Measurements from ENCODE around the gene SIGLEC1. TPM values are rescaled to one million over a fixed set of nuclear protein-coding genes. Genes with fewer than 3 reads are reported as not detected.

The SIGLEC1 gene
- total and polyA plus RNA-seq, 2 of the 8 experiments (the other 6 are each of a cell fraction or from before 2014, with no cell fraction given) = 0.02 TPM; not detected in 1

- Histone ChIP-seq H3K14ac (ENCODE audit: insufficient read length) (no peak overlapping the region), H4K5ac (ENCODE audit: insufficient read length, low read depth, low read length) (no peak overlapping the region), H3K4me2 (ENCODE audit: insufficient read depth in 1 of 2, low read depth in 2 of 2, low read length in 2 of 2) (no peak overlapping the region), H3K27ac (ENCODE audit: low read depth, low read length) (no peak overlapping the region), H3K9me3 (ENCODE audit: insufficient read depth in 2 of 2, low read depth in 1 of 2, low read length in 1 of 2) (no peaks in the 10 kb centered on the region), H4K20me1 (replicated peaks in 1 of 2; ENCODE audit: control insufficient read depth in 1 of 2, insufficient read depth in 2 of 2, low read length in 2 of 2) (no peaks in the 10 kb centered on the region), H3K79me2 (ENCODE audit: control insufficient read depth in 1 of 2, insufficient read depth in 2 of 2, low read length in 2 of 2) (no peaks in the 10 kb centered on the region), H2BK20ac (ENCODE audit: low read length) (no peak overlapping the region), H3K4ac (replicated peaks; ENCODE audit: insufficient read length, low read depth, low read length) (no peak overlapping the region), H3K9ac (replicated peaks in 1 of 4; ENCODE audit: extremely low read depth in 1 of 4, low read depth in 3 of 4, low read length in 3 of 4) (no peak overlapping the region), H3K27me3 (replicated peaks in 1 of 4; ENCODE audit: control insufficient read depth in 3 of 4, extremely low read depth in 1 of 4, insufficient read depth in 3 of 4, low read length in 3 of 4) (no peaks in the 10 kb centered on the region), H3K23ac (ENCODE audit: insufficient read length) (no peak overlapping the region), H4K91ac (replicated peaks; ENCODE audit: insufficient read length, low read length) (no peak overlapping the region), H3K79me1 (ENCODE audit: low read depth, low read length) (no peaks in the 10 kb centered on the region), H3K18ac (ENCODE audit: extremely low read depth, low read length) (no peak overlapping the region), H3K36me3 (ENCODE audit: control insufficient read depth in 2 of 4, insufficient read depth in 4 of 4, low read length in 3 of 4) (no peaks in the 10 kb centered on the region), H2BK5ac (ENCODE audit: low read depth, low read length) (no peak overlapping the region), H3K56ac (replicated peaks; ENCODE audit: insufficient read length, low read depth, low read length) (no peak overlapping the region), H2BK15ac (ENCODE audit: low read length) (0 out of 2 replicates have a peak overlapping the region, but pooled peaks have one; percentile 12), H2AK5ac (ENCODE audit: low read depth, low read length) (no peak overlapping the region), H2BK120ac (replicated peaks; ENCODE audit: low read depth, low read length) (no peak overlapping the region), H4K8ac (ENCODE audit: extremely low read depth, insufficient read depth, low read length) (no peak overlapping the region), H3K4me3 (ENCODE audit: extremely low read depth in 1 of 4, insufficient read depth in 2 of 4, low read depth in 3 of 4, low read length in 4 of 4) (no peak overlapping the region), H2BK12ac (ENCODE audit: low read depth, low read length) (no peak overlapping the region), H3K4me1 (replicated peaks in 1 of 4; ENCODE audit: control insufficient read depth in 3 of 4, insufficient read depth in 4 of 4, low read length in 3 of 4) (no peaks in the 10 kb centered on the region), H2AFZ (ENCODE audit: low read length) (0 out of 2 replicates have a peak overlapping the region, but pooled peaks have one; percentile 10), H3K23me2 (ENCODE audit: low read depth, low read length) (peaks cover 4% of the 10 kb centered on the region; the same call in 1 of the 2 replicates)
- ChIA-PET POLR2A (ENCODE audit: partially characterized antibody) (interaction anchor here (1.2 to 1.4 kb wide), 2 partner anchors 34 to 40 kb away, joined by 3 read pairs; no protein-coding TSS in a partner anchor), CTCF (ENCODE audit: partially characterized antibody) (interaction anchor here (0.6 to 42.0 kb wide), 20 partner anchors 9 to 148 kb away, joined by 3 to 1432 read pairs (median 8); partner anchors contain the start of genes ADAM33, ADISSP and HSPA12B)
- TF ChIP-seq SRF (IDR thresholded peaks at IDR 0.05; ENCODE audit: low read depth, low read length) (no peak), JUN (IDR thresholded peaks at IDR 0.05; ENCODE audit: low read depth, low read length) (no peak), BCL11A (IDR thresholded peaks at IDR 0.05; ENCODE audit: low read depth in 2 of 2, low read length in 2 of 2) (no peak), SP1 (IDR thresholded peaks at IDR 0.05; ENCODE audit: low read depth, low read length) (no peak), HDAC2 (IDR thresholded peaks at IDR 0.05; ENCODE audit: borderline replicate concordance in 1 of 2, low read depth in 2 of 2, low read length in 2 of 2) (no peak), KDM1A (IDR thresholded peaks at IDR 0.05; ENCODE audit: borderline replicate concordance, low read length) (no peak)
- FAIRE-seq (no peak), DNase-seq (ENCODE audit: low read depth in 1 of 2, low spot score in 2 of 2) (no peak)
- WGBS, 2 experiments (ENCODE audit: extremely low coverage in 1 of 2, insufficient coverage in 1 of 2, insufficient read length in 1 of 2, insufficient replicate concordance in 2 of 2, low coverage in 1 of 2, low lambda C conversion rate in 2 of 2, missing lambda C conversion rate in 1 of 2) = 86% methylated on average over 4 of the region's 4 CpGs; no CpG with 5 or more reads in 1 of the 2 experiments
These were observed 887 bp downstream of the SIGLEC1 start for GRCh38 chr20:3711484-3711941.

Measured in H1 (cell line).